Measurements from ENCODE around the gene COL1A1.

GRCh38 chr17:50162466-50163254, 38.8 kb downstream of the COL1A1 start:
- TF ChIP-seq EZH2 (IDR thresholded peaks at IDR 0.05) (no peak), POLR2AphosphoS5 (IDR thresholded peaks at IDR 0.05; ENCODE audit: borderline replicate concordance, low read depth, low read length) (no peak), FOXP2 (optimal IDR thresholded peaks at IDR 0.05; ENCODE audit: control extremely low read depth, extremely low read length, insufficient read depth) (no peak)
